ENCODE results near the gene CAPN5.

- TF ChIP-seq CTCF (IDR thresholded peaks at IDR 0.05 in 8 of 11, conservative IDR thresholded peaks at IDR 0.05 in 3 of 11): no peak
- no peak for TF ChIP-seq POLR2A (IDR thresholded peaks at IDR 0.05)
These were observed 80.2 kb downstream of the CAPN5 start for GRCh38 chr11:77147036-77147315.
